IMR-90 (cell line): ENCODE measurements around the gene WARS2. TPM values are rescaled to one million over a fixed set of nuclear protein-coding genes. Genes with fewer than 3 reads are reported as not detected.

Source experiments
- ATAC-seq: fragments of 200-7000 bp; cut with Tn5 transposase; 2 replicates; pipeline ENCODE4 v1.9.1; 2020; ENCODE audit warnings: low read depth, mild to moderate bottlenecking, moderate library complexity
- BruUV-seq: library from RNA; stranded (reverse); fragments of 400-500 nt; replicated peaks from 2 replicates; lab custom pipeline; 2021; lab: Mats Ljungman, UMichigan
- CTCF ChIA-PET: fragments of 300-600 bp; formaldehyde crosslinking; extraction: SDS; loops from one replicate; lab custom pipeline; 2021; ENCODE audit warnings: antibody characterized with exemption; lab: Yijun Ruan, JAX
- POLR2A ChIA-PET: fragments of 300-600 bp; sonication (Branson Sonifier 250); formaldehyde crosslinking; loops from one replicate; lab custom pipeline; 2022; ENCODE audit warnings: antibody characterized with exemption; ENCODE audit not compliant: unreplicated experiment; lab: Charles Lee
- DNase-seq: peaks from one replicate; pipeline ENCODE4 v3.0.0; 2013
- H2AFZ ChIP-seq: replicated peaks from 2 replicates; pipeline ENCODE3; 2013; ENCODE audit warnings: low read length, mild to moderate bottlenecking; ENCODE audit not compliant: poor library complexity
- H2AK5ac ChIP-seq: 2 replicates; pipeline ENCODE4 v1.6.1; 2013; ENCODE audit warnings: low read depth, low read length, inconsistent platforms
- H2AK9ac ChIP-seq: replicated peaks from 2 replicates; pipeline ENCODE3; 2013; ENCODE audit warnings: mild to moderate bottlenecking, low read depth, low read length, moderate library complexity; ENCODE audit not compliant: poor library complexity
- H2BK120ac ChIP-seq: 2 replicates; pipeline ENCODE4 v1.6.1; 2013; ENCODE audit warnings: low read depth, low read length, inconsistent platforms
- H2BK15ac ChIP-seq: 3 replicates; pipeline ENCODE4 v1.6.1; 2013; ENCODE audit warnings: low read depth, low read length, inconsistent platforms
- H2BK20ac ChIP-seq: 2 replicates; pipeline ENCODE4 v1.6.1; 2013; ENCODE audit warnings: low read depth, mild to moderate bottlenecking, inconsistent platforms, low read length, moderate library complexity
- H2BK5ac ChIP-seq: 2 replicates; pipeline ENCODE4 v1.6.1; 2013; ENCODE audit warnings: mild to moderate bottlenecking, low read depth, low read length, inconsistent platforms; ENCODE audit not compliant: poor library complexity, severe bottlenecking
- H3K14ac ChIP-seq: replicated peaks from 2 replicates; pipeline ENCODE4 v1.6.1; 2013; ENCODE audit warnings: low read depth, low read length, inconsistent platforms
- H3K18ac ChIP-seq: 2 replicates; pipeline ENCODE4 v1.6.1; 2013; ENCODE audit warnings: low read depth, low read length, control low read depth
- H3K23ac ChIP-seq: 2 replicates; pipeline ENCODE4 v1.6.1; 2013; ENCODE audit warnings: low read depth, low read length, inconsistent platforms
- H3K27ac ChIP-seq: 2 replicates; pipeline ENCODE4 v1.5.1; 2013; ENCODE audit warnings: mild to moderate bottlenecking, control low read depth, low read length; ENCODE audit not compliant: insufficient read depth
- H3K27me3 ChIP-seq: 2 replicates; pipeline ENCODE4 v1.6.1; 2013; ENCODE audit warnings: low read length; ENCODE audit not compliant: control insufficient read depth, insufficient read depth
- H3K36me3 ChIP-seq: 2 replicates; pipeline ENCODE4 v1.6.1; 2013; ENCODE audit warnings: low read length, mixed read lengths; ENCODE audit not compliant: control insufficient read depth, insufficient read depth
- H3K4ac ChIP-seq: 2 replicates; pipeline ENCODE4 v1.6.1; 2013; ENCODE audit warnings: low read depth, low read length, inconsistent platforms
- H3K4me1 ChIP-seq: 2 replicates; pipeline ENCODE4 v1.6.1; 2013; ENCODE audit warnings: low read length, mixed read lengths; ENCODE audit not compliant: control insufficient read depth, insufficient read depth
- H3K4me2 ChIP-seq: 2 replicates; pipeline ENCODE4 v1.6.1; 2013; ENCODE audit warnings: low read depth, mild to moderate bottlenecking, control low read depth, low read length, moderate library complexity
- H3K4me3 ChIP-seq: 2 replicates; pipeline ENCODE4 v1.5.1; 2013; ENCODE audit warnings: low read depth, mild to moderate bottlenecking, control low read depth, low read length, moderate library complexity; ENCODE audit not compliant: insufficient read depth
- H3K56ac ChIP-seq: 2 replicates; pipeline ENCODE4 v1.6.1; 2013; ENCODE audit warnings: low read length, inconsistent platforms; ENCODE audit not compliant: insufficient read depth; ENCODE audit errors: extremely low read depth
- H3K79me1 ChIP-seq, 2 experiments: 2 replicates each; pipeline ENCODE4 v1.6.1; 2013; ENCODE audit warnings: low read length in 2 of 2, inconsistent platforms in 1 of 2, low read depth in 1 of 2
- H3K9ac ChIP-seq: 2 replicates; pipeline ENCODE4 v1.6.1; 2013; ENCODE audit warnings: low read depth, low read length, control low read depth
- H3K9me1 ChIP-seq: 2 replicates; pipeline ENCODE4 v1.6.1; 2013; ENCODE audit warnings: low read length, inconsistent platforms; ENCODE audit not compliant: insufficient read depth
- H3K9me3 ChIP-seq: 2 replicates; pipeline ENCODE4 v1.6.1; 2013; ENCODE audit warnings: low read length; ENCODE audit not compliant: control insufficient read depth, insufficient read depth
- H4K20me1 ChIP-seq: 2 replicates; pipeline ENCODE4 v1.6.1; 2013; ENCODE audit warnings: low read length, inconsistent platforms; ENCODE audit not compliant: insufficient read depth
- H4K5ac ChIP-seq: 2 replicates; pipeline ENCODE4 v1.6.1; 2013; ENCODE audit warnings: mild to moderate bottlenecking, low read depth, low read length, control low read depth
- H4K8ac ChIP-seq, 2 experiments: 2 replicates each; pipeline ENCODE4 v1.6.1; 2013; ENCODE audit warnings: low read depth in 2 of 2, low read length in 2 of 2, control low read depth in 1 of 2, inconsistent platforms in 1 of 2
- H4K91ac ChIP-seq: 2 replicates; pipeline ENCODE4 v1.6.1; 2013; ENCODE audit warnings: low read depth, low read length, inconsistent platforms; ENCODE audit not compliant: insufficient read depth
- CEBPB ChIP-seq: IDR thresholded peaks from 2 replicates; pipeline ENCODE4 v1.6.1; 2012; ENCODE audit warnings: low read depth, low read length, improper control_type of control experiment
- CHD1 ChIP-seq: IDR thresholded peaks from 2 replicates; pipeline ENCODE4 v1.6.1; 2012; ENCODE audit warnings: low read depth, low read length, improper control_type of control experiment
- ELK1 ChIP-seq: fragments of 150-350 bp; IDR thresholded peaks from 2 replicates; pipeline ENCODE4 v1.6.1; 2016; ENCODE audit warnings: low read depth, mild to moderate bottlenecking, low read length, moderate library complexity, borderline replicate concordance
- MAFK ChIP-seq: IDR thresholded peaks from 2 replicates; pipeline ENCODE4 v1.6.1; 2012; ENCODE audit warnings: low read depth, low read length, improper control_type of control experiment
- MAZ ChIP-seq: IDR thresholded peaks from 2 replicates; pipeline ENCODE4 v1.6.1; 2012; ENCODE audit warnings: low read depth, mild to moderate bottlenecking, low read length, improper control_type of control experiment, moderate library complexity, borderline replicate concordance
- MXI1 ChIP-seq: IDR thresholded peaks from 2 replicates; pipeline ENCODE4 v1.6.1; 2012; ENCODE audit warnings: low read depth, mild to moderate bottlenecking, low read length, moderate library complexity, borderline replicate concordance
- RFX5 ChIP-seq: IDR thresholded peaks from 2 replicates; pipeline ENCODE4 v1.8.0; 2012; ENCODE audit warnings: low read depth, mild to moderate bottlenecking, low read length, moderate library complexity
- SMC3 ChIP-seq: fragments of 150-350 bp; IDR thresholded peaks from 2 replicates; pipeline ENCODE4 v1.6.1; 2016; ENCODE audit warnings: low read depth, mild to moderate bottlenecking, antibody characterized with exemption, low read length, moderate library complexity
- WGBS, 2 experiments: methylation state at CpG; one replicate each; pipeline versions ENCODE4 v1.1.5 to v1.1.7; 2013; ENCODE audit warnings: missing lambda C conversion rate in 2 of 2; ENCODE audit not compliant: insufficient read length in 1 of 2; ENCODE audit errors: extremely low coverage in 2 of 2; 5-methylcytosine and 5-hydroxymethylcytosine counted together
- dilution Hi-C: fragments of 300-500 bp; cut with HindIII; formaldehyde crosslinking; loops from one replicate; pipeline ENCODE4 v1.14.3; 2018; ENCODE audit warnings: low sequenced_read_pairs; ENCODE audit not compliant: unreplicated experiment
- in situ Hi-C: fragments of 300-500 bp; cut with MboI; formaldehyde crosslinking; loops from 3 replicates; pipeline ENCODE4 v1.14.3; 2019; ENCODE audit warnings: low sequenced_read_pairs, inconsistent platforms, mixed read lengths
- intact Hi-C: fragments of 100-400 bp; cut with micrococcal nuclease; formaldehyde crosslinking; loops from 2 replicates; pipeline ENCODE4 v1.10.0; 2022
- polyA plus RNA-seq, 3 experiments: library from polyadenylated mRNA; depleted of rRNA; stranded (reverse); fragments of >200 nt; gene quantifications; 2 replicates each; pipeline ENCODE4 v1.2.3, GENCODE V29; 2012; ENCODE audit warnings: low replicate concordance in 1 of 3
- total RNA-seq: library from RNA; depleted of rRNA; stranded (reverse); fragments of >200 nt; gene quantifications from 2 replicates; pipeline ENCODE4 v1.2.3, GENCODE V29; 2012
- TF ChIP-seq, protein P1 (sequence below): conservative IDR thresholded peaks from 2 replicates; pipeline ENCODE4 v1.5.1; 2012; ENCODE audit warnings: mild to moderate bottlenecking, low read depth, low read length, improper control_type of control experiment
- TF ChIP-seq, protein P2 (sequence below): fragments of 150-350 bp; IDR thresholded peaks from 2 replicates; pipeline ENCODE4 v1.6.1; 2017; ENCODE audit warnings: mild to moderate bottlenecking, antibody characterized with exemption, low read length, low read depth

Gene WARS2
- total and polyA plus RNA-seq, 2 of the 4 experiments (the other 2 are of a cell fraction), result 5.7 to 20.3 TPM

- Histone ChIP-seq H4K20me1 (no peaks in the 10 kb centered on the region), H3K36me3 (no peaks in the 10 kb centered on the region), H3K4me2 (no peak overlapping the region), H2AK5ac (no peak overlapping the region), H3K18ac (no peak overlapping the region), H2AK9ac (no peak overlapping the region), H2BK120ac (no peak overlapping the region), H3K14ac (no peak overlapping the region), H3K9ac (no peak overlapping the region), H3K9me3 (no peaks in the 10 kb centered on the region), H3K4me3 (no peak overlapping the region), H2BK15ac (no peak overlapping the region), H3K27me3 (peaks cover 3% of the 10 kb centered on the region; the same call in 1 of the 2 replicates), H3K56ac (no peak overlapping the region), H4K5ac (no peak overlapping the region), H2AFZ (no peak overlapping the region), H4K91ac (no peak overlapping the region), H3K27ac (no peak overlapping the region), H3K4me1 (no peaks in the 10 kb centered on the region), H3K79me1 (no peaks in the 10 kb centered on the region), H3K4ac (no peak overlapping the region), H2BK20ac (no peak overlapping the region), H3K23ac (no peak overlapping the region), H3K9me1 (no peaks in the 10 kb centered on the region), H4K8ac (no peak overlapping the region), H2BK5ac (no peak overlapping the region)
- no CpG with 5 or more reads among the region's 2 CpGs for WGBS, 2 experiments
- intact Hi-C loops (no loop called here), in situ Hi-C loops (no loop called here), dilution Hi-C loops (no loop called here)
- TF ChIP-seq, protein P1, sequence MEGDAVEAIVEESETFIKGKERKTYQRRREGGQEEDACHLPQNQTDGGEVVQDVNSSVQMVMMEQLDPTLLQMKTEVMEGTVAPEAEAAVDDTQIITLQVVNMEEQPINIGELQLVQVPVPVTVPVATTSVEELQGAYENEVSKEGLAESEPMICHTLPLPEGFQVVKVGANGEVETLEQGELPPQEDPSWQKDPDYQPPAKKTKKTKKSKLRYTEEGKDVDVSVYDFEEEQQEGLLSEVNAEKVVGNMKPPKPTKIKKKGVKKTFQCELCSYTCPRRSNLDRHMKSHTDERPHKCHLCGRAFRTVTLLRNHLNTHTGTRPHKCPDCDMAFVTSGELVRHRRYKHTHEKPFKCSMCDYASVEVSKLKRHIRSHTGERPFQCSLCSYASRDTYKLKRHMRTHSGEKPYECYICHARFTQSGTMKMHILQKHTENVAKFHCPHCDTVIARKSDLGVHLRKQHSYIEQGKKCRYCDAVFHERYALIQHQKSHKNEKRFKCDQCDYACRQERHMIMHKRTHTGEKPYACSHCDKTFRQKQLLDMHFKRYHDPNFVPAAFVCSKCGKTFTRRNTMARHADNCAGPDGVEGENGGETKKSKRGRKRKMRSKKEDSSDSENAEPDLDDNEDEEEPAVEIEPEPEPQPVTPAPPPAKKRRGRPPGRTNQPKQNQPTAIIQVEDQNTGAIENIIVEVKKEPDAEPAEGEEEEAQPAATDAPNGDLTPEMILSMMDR, result no peak
- TF ChIP-seq CHD1 (no peak), RFX5 (no peak), MAZ (no peak), MXI1 (no peak), CEBPB (no peak), MAFK (no peak), SMC3 (no peak), ELK1 (no peak)
- TF ChIP-seq, protein P2, sequence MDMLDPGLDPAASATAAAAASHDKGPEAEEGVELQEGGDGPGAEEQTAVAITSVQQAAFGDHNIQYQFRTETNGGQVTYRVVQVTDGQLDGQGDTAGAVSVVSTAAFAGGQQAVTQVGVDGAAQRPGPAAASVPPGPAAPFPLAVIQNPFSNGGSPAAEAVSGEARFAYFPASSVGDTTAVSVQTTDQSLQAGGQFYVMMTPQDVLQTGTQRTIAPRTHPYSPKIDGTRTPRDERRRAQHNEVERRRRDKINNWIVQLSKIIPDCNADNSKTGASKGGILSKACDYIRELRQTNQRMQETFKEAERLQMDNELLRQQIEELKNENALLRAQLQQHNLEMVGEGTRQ, result no peak
- ATAC-seq (no peak), DNase-seq (no peak)
- CTCF ChIA-PET, result no interaction called here
- no TSS peak for BruUV-seq
- POLR2A ChIA-PET, result no interaction called here
Measured at GRCh38 chr1:119015547-119015946, 124.9 kb downstream of the WARS2 start.
